H1 (cell line): Measurements from ENCODE around the gene CCDC77. TPM values are rescaled to one million over a fixed set of nuclear protein-coding genes. Genes with fewer than 3 reads are reported as not detected.

Source experiments
- BRCA1 ChIP-seq: IDR thresholded peaks from 2 replicates; pipeline ENCODE4 v1.6.1; 2012; ENCODE audit warnings: low read depth, low read length, improper control_type of control experiment
- CBX8 ChIP-seq: fragments of 300-800, 300-1000 bp; sonication (generic); IDR thresholded peaks from 2 replicates; pipeline ENCODE4 v1.7.1; 2016; ENCODE audit warnings: low read depth, low read length, borderline replicate concordance
- CEBPB ChIP-seq: IDR thresholded peaks from 2 replicates; pipeline ENCODE4 v1.6.1; 2012; ENCODE audit warnings: low read depth, low read length
- CREB1 ChIP-seq: IDR thresholded peaks from 2 replicates; pipeline ENCODE4 v1.6.1; 2012; ENCODE audit warnings: inconsistent platforms
- EGR1 ChIP-seq: IDR thresholded peaks from 2 replicates; pipeline ENCODE4 v1.6.1; 2011; ENCODE audit warnings: low read depth, low read length, borderline replicate concordance
- GABPA ChIP-seq: IDR thresholded peaks from 2 replicates; pipeline ENCODE4 v1.6.1; 2011; ENCODE audit warnings: mild to moderate bottlenecking, low read length, moderate library complexity, borderline replicate concordance; ENCODE audit not compliant: insufficient read depth
- GTF2F1 ChIP-seq: IDR thresholded peaks from 2 replicates; pipeline ENCODE4 v1.6.1; 2012; ENCODE audit warnings: low read depth, low read length, improper control_type of control experiment, borderline replicate concordance
- HDAC2 ChIP-seq, 2 experiments: fragments of 300-600 bp in 1 of 2; sonication (generic) in 1 of 2; IDR thresholded peaks; 2 replicates each; pipeline ENCODE4 v1.6.1; 2011 to 2012; ENCODE audit warnings: low read depth in 2 of 2, low read length in 2 of 2, mild to moderate bottlenecking in 2 of 2, moderate library complexity in 2 of 2, borderline replicate concordance in 1 of 2, inconsistent platforms in 1 of 2
- HDAC6 ChIP-seq: IDR thresholded peaks from one replicate; pipeline ENCODE4 v1.7.1; 2012; ENCODE audit warnings: low read depth, mild to moderate bottlenecking, inconsistent platforms, low read length, moderate library complexity
- MAX ChIP-seq: IDR thresholded peaks from 2 replicates; pipeline ENCODE4 v1.6.1; 2012; ENCODE audit warnings: inconsistent platforms
- NANOG ChIP-seq: IDR thresholded peaks from 2 replicates; pipeline ENCODE4 v1.6.1; 2011; ENCODE audit warnings: low read length, low read depth, mild to moderate bottlenecking, inconsistent platforms; ENCODE audit not compliant: insufficient read depth, poor library complexity, severe bottlenecking
- PHF8 ChIP-seq: fragments of 200-600 bp; sonication (generic); conservative IDR thresholded peaks from 2 replicates; pipeline ENCODE4 v1.7.1; 2012; ENCODE audit warnings: low read depth, mild to moderate bottlenecking, inconsistent platforms, low read length, moderate library complexity
- POLR2AphosphoS5 ChIP-seq: IDR thresholded peaks from 2 replicates; pipeline ENCODE4 v1.6.1; 2011; ENCODE audit warnings: low read depth, low read length
- RBBP5 ChIP-seq: IDR thresholded peaks from 2 replicates; pipeline ENCODE4 v1.7.1; 2012; ENCODE audit warnings: low read depth, mild to moderate bottlenecking, inconsistent platforms, low read length, moderate library complexity, borderline replicate concordance
- SIN3A ChIP-seq, 2 experiments: IDR thresholded peaks in 1 of 2; conservative IDR thresholded peaks in 1 of 2; 2 replicates each; pipeline ENCODE4 v1.6.1; 2011 to 2012; ENCODE audit warnings: low read length in 2 of 2, improper control_type of control experiment in 1 of 2, low read depth in 1 of 2, mild to moderate bottlenecking in 1 of 2
- SIX5 ChIP-seq: IDR thresholded peaks from 2 replicates; pipeline ENCODE4 v1.6.1; 2011; ENCODE audit warnings: mild to moderate bottlenecking, low read depth, low read length
- SRF ChIP-seq: IDR thresholded peaks from 2 replicates; pipeline ENCODE4 v1.6.1; 2011; ENCODE audit warnings: mild to moderate bottlenecking, low read depth, low read length, moderate library complexity
- TAF1 ChIP-seq: IDR thresholded peaks from 2 replicates; pipeline ENCODE4 v1.6.1; 2011; ENCODE audit warnings: mild to moderate bottlenecking, low read depth, low read length
- TBP ChIP-seq: IDR thresholded peaks from 2 replicates; pipeline ENCODE4 v1.6.1; 2011; ENCODE audit warnings: low read depth, low read length, improper control_type of control experiment
- TCF12 ChIP-seq: IDR thresholded peaks from 2 replicates; pipeline ENCODE4 v1.6.1; 2011; ENCODE audit warnings: low read depth, mild to moderate bottlenecking, low read length
- TEAD4 ChIP-seq: IDR thresholded peaks from 2 replicates; pipeline ENCODE4 v1.6.1; 2012; ENCODE audit warnings: low read depth, low read length, inconsistent platforms, mixed read lengths
- YY1 ChIP-seq: IDR thresholded peaks from 2 replicates; pipeline ENCODE4 v1.6.1; 2011; ENCODE audit warnings: low read depth, mild to moderate bottlenecking, low read length
- polyA plus RNA-seq, 7 experiments: library from polyadenylated mRNA; depleted of rRNA in 3 of 7; stranded (reverse) in 5 of 7; unstranded in 2 of 7; fragments of >200 nt in 5 of 7; fragments of 200-250 nt in 2 of 7; gene quantifications; 1 replicate in 5 of 7; 2 replicates in 1 of 7; 4 replicates in 1 of 7; pipeline versions ENCODE4 v1.2.1 to v1.2.3, GENCODE V29; 2011 to 2013; ENCODE audit warnings: missing spikeins in 2 of 7, mixed read lengths in 2 of 7
- total RNA-seq: library from RNA; stranded (reverse); fragmentation: NEBNext Ultra II Directional; extraction: Animal tissue kit (Norgen Biotek cat#: 25700); gene quantifications from 2 replicates; pipeline ENCODE4 v1.2.1, GENCODE V29; 2021
- TF ChIP-seq, protein P1 (sequence below): IDR thresholded peaks from 2 replicates; pipeline ENCODE4 v1.6.1; 2012; ENCODE audit warnings: low read length, inconsistent platforms

The CCDC77 gene
- total and polyA plus RNA-seq, 2 of the 8 experiments (the other 6 are each of a cell fraction or from before 2014, with no cell fraction given) = 10.3 to 30.4 TPM

GRCh38 chr12:401235-402028 lies at the start of gene CCDC77 (continued):
- TF ChIP-seq MAX = no peak
- peak; percentile 80 for TF ChIP-seq TBP
- no peak for TF ChIP-seq EGR1
- peak; percentile 85 for TF ChIP-seq BRCA1
- TF ChIP-seq PHF8 = peak; percentile 48
- TF ChIP-seq CBX8 = no peak
- peak; percentile 62; the same call in 1 of the 2 replicates for TF ChIP-seq CEBPB
- TF ChIP-seq TEAD4 = no peak
- peak; percentile 23 for TF ChIP-seq NANOG
- no peak for TF ChIP-seq GABPA
- TF ChIP-seq RBBP5 = peak; percentile 43; the same call in 1 of the 2 replicates
- TF ChIP-seq SIX5 = peak; percentile 86
- TF ChIP-seq HDAC2 (IDR thresholded peaks at IDR 0.05; ENCODE audit: borderline replicate concordance in 1 of 2, low read depth in 2 of 2, low read length in 2 of 2) = 0 out of 4 replicates have a peak, but pooled peaks of 1 of the 2 experiments have one; percentile 79
- TF ChIP-seq GTF2F1 = no peak
- TF ChIP-seq YY1 = no peak
- no peak for TF ChIP-seq HDAC6
- TF ChIP-seq TAF1 = peak; percentile 83
- peak; percentile 63 to 77; a peak in 1 of 4 replicates for TF ChIP-seq SIN3A (conservative IDR thresholded peaks at IDR 0.05 in 1 of 2, IDR thresholded peaks at IDR 0.05 in 1 of 2; ENCODE audit: low read depth in 1 of 2, low read length in 2 of 2)
- TF ChIP-seq, protein P1, sequence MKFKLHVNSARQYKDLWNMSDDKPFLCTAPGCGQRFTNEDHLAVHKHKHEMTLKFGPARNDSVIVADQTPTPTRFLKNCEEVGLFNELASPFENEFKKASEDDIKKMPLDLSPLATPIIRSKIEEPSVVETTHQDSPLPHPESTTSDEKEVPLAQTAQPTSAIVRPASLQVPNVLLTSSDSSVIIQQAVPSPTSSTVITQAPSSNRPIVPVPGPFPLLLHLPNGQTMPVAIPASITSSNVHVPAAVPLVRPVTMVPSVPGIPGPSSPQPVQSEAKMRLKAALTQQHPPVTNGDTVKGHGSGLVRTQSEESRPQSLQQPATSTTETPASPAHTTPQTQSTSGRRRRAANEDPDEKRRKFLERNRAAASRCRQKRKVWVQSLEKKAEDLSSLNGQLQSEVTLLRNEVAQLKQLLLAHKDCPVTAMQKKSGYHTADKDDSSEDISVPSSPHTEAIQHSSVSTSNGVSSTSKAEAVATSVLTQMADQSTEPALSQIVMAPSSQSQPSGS = no peak
- peak; percentile 78 for TF ChIP-seq CREB1
- peak; percentile 82; the same call in 1 of the 2 replicates for TF ChIP-seq POLR2AphosphoS5
- no peak for TF ChIP-seq SRF
- no peak for TF ChIP-seq TCF12
